ENCODE measurements around the gene CALHM4.

- no peak for TF ChIP-seq POLR2AphosphoS5 (IDR thresholded peaks at IDR 0.05; ENCODE audit: borderline replicate concordance, low read depth, low read length)
- no peak for TF ChIP-seq EZH2 (IDR thresholded peaks at IDR 0.05)
Measured at GRCh38 chr6:116577486-116577885, 23.9 kb downstream of the CALHM4 start.
